Nephron progenitor cell (in vitro differentiated cells): ENCODE data around the gene MAS1.

Experiments used
- DNase-seq: peaks from one replicate; pipeline ENCODE4 v3.0.0; 2021
- H3K27ac Mint-ChIP-seq: 2 replicates; pipeline ENCODE4 v1.8.0; 2021; ENCODE audit warnings: mild to moderate bottlenecking, moderate library complexity, mixed read lengths
- H3K27me3 Mint-ChIP-seq: 2 replicates; pipeline ENCODE4 v1.8.0; 2021; ENCODE audit warnings: mild to moderate bottlenecking, low read depth, mixed read lengths; ENCODE audit not compliant: poor library complexity
- H3K36me3 Mint-ChIP-seq: 2 replicates; pipeline ENCODE4 v1.8.0; 2021; ENCODE audit warnings: low read depth, mixed read lengths
- H3K4me1 Mint-ChIP-seq: 2 replicates; pipeline ENCODE4 v1.8.0; 2021; ENCODE audit warnings: mixed read lengths
- H3K4me3 Mint-ChIP-seq: 2 replicates; pipeline ENCODE4 v1.8.0; 2021; ENCODE audit warnings: mild to moderate bottlenecking, moderate library complexity, mixed read lengths
- H3K9me3 Mint-ChIP-seq: 2 replicates; pipeline ENCODE4 v1.8.0; 2021; ENCODE audit warnings: mild to moderate bottlenecking, moderate library complexity, mixed read lengths
- TF ChIP-seq, protein P1 (sequence below): fragments of 200-600 bp; sonication (generic); IDR thresholded peaks from 2 replicates; pipeline ENCODE4 v1.5.0; 2021; ENCODE audit warnings: antibody characterized with exemption

Gene MAS1

DNA sequence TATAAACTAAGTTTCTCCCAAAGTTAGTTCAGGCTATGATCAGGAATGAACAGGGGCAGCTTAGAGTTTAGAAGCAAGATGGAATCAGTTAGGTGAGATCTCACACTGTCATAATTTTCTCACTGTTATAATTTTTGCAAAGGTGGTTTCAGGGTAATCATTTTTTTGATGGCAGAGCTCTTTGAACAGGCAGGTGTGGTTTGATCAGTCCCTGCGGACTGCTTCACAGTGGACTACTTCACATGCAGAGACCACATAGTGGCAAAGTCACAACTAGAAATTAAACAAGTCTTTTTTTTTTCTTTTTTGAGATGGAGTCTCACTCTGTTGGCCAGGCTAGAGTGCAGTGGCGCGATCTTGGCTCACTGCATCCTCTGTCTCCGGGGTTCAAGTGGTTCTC, 6.8 kb downstream of the MAS1 start:
- Mint-ChIP-seq H3K4me1 (peaks cover 17% of the 10 kb centered on the region), H3K36me3 (no peaks in the 10 kb centered on the region), H3K9me3 (peaks cover 5% of the 10 kb centered on the region), H3K4me3 (no peak overlapping the region), H3K27ac (no peak overlapping the region), H3K27me3 (peaks cover 4% of the 10 kb centered on the region)
- no peak for DNase-seq
- TF ChIP-seq, protein P1, sequence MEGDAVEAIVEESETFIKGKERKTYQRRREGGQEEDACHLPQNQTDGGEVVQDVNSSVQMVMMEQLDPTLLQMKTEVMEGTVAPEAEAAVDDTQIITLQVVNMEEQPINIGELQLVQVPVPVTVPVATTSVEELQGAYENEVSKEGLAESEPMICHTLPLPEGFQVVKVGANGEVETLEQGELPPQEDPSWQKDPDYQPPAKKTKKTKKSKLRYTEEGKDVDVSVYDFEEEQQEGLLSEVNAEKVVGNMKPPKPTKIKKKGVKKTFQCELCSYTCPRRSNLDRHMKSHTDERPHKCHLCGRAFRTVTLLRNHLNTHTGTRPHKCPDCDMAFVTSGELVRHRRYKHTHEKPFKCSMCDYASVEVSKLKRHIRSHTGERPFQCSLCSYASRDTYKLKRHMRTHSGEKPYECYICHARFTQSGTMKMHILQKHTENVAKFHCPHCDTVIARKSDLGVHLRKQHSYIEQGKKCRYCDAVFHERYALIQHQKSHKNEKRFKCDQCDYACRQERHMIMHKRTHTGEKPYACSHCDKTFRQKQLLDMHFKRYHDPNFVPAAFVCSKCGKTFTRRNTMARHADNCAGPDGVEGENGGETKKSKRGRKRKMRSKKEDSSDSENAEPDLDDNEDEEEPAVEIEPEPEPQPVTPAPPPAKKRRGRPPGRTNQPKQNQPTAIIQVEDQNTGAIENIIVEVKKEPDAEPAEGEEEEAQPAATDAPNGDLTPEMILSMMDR = no peak

DNA sequence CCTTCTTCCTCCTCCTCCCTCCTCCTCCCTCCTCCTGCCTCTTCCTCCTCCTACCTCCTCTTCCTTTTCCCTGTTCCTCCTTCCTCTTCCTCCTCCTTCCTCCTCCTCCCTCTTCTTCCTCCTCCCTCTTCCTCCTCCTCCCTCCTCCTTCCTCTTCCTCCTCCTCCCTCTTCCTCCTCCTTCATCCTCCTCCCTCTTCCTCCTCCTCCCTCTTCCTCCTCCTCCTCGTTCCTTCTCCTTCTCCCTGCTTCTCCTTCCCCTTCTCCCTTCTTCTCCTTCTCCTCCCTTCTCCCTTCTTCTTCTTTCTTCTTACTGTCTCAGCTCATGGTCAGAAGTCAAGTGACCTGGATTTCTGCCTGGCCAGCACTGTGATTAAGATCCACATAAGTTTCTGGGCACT, 7.7 kb downstream of the MAS1 start:
- no peak overlapping the region for H3K4me3 Mint-ChIP-seq
- H3K4me1 Mint-ChIP-seq = peaks cover 10% of the 10 kb centered on the region
- no peaks in the 10 kb centered on the region for H3K36me3 Mint-ChIP-seq
- H3K9me3 Mint-ChIP-seq = peaks cover 5% of the 10 kb centered on the region
- DNase-seq = no peak
- TF ChIP-seq, protein P1 = no peak
- no peak overlapping the region for H3K27ac Mint-ChIP-seq
- peaks cover 4% of the 10 kb centered on the region for H3K27me3 Mint-ChIP-seq

DNA sequence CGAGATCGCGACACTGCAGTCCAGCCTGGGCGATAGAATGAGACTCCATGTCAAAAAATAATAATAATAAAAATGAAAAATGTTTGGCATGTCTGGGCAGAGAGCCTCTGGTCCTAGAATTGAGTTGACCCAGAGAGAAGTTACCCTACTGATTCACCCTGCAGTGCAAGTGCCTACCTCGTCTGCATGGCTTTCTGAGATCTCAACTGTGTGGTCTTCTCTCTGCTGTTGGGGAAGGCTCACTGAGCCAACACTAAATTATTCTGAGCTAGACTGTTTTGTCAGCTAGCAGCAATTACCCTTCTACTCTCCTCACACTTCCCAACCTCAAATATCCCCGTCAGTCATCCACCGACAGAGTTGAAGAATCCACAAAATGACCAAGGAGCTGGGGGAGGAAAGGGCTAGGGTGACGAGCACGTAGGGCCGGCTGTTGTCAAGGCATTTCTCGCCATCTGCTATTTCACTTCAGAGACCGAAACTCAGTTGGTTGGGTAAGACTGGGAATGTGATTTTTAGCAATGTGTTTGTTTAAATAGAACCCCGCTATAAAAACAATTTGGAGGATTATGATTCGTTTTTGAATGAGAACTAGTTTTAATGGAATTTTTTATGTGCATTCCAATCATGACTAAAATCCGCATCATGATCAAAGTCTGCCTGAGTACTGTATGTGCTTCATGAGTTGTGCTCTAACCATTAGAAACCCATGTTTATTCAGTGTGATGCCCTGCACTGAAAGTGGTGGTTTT, 9.4 kb downstream of the MAS1 start:
- peaks cover 4% of the 10 kb centered on the region for H3K27me3 Mint-ChIP-seq
- peak overlapping the region; percentile 8 for H3K4me3 Mint-ChIP-seq
- TF ChIP-seq, protein P1 = no peak
- H3K27ac Mint-ChIP-seq = peak overlapping the region; percentile 58
- H3K36me3 Mint-ChIP-seq = no peaks in the 10 kb centered on the region
- peaks cover 10% of the 10 kb centered on the region for H3K4me1 Mint-ChIP-seq
- H3K9me3 Mint-ChIP-seq = peaks cover 5% of the 10 kb centered on the region
- DNase-seq = no peak

DNA sequence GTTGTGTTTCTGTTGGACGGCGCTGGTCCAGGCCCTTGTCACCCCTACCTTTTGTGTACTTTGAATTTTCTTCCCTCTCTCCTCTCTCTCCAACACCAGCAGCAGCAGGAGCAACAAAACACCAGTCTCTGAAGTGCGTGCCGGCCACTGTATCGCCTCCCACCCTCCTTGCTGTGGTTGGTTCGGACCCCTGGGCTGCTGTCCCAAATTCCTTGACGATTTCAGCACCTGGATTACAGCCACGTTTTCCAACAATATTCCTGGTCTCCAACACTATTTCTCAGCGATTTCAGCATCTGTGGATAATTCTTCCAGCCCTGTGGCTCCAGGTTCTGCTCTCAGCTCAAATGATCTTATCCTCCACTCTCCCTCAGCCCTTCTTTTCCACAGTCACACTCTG, 11.8 kb downstream of the MAS1 start:
- Mint-ChIP-seq H3K27me3 (peaks cover 4% of the 10 kb centered on the region), H3K36me3 (no peaks in the 10 kb centered on the region), H3K4me1 (peaks cover 10% of the 10 kb centered on the region), H3K4me3 (no peak overlapping the region), H3K27ac (no peak overlapping the region), H3K9me3 (no peaks in the 10 kb centered on the region)
- no peak for DNase-seq
- TF ChIP-seq, protein P1 = no peak

DNA sequence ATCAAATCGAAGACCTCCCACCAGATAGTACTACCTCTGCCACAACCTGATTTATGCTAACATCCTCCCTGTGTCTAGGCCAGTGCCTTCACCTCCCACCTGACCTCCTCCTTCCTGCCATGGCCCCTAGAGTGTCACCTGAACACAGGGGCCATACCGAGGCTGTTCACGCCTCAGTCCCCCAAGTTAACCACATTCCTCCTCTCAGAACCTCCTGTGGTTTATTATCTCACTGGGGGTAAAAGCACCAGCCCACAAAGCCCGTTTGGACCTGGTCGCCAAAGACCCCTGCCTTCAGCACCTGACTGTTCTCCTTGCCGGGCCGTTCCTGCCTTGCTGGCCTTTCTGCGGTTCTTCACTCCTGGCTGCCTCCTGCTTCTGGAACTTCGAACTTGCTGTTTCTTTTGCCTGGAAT, 13.7 kb downstream of the MAS1 start:
- Mint-ChIP-seq H3K27ac (no peak overlapping the region), H3K4me3 (no peak overlapping the region), H3K27me3 (peaks cover 4% of the 10 kb centered on the region), H3K4me1 (peaks cover 28% of the 10 kb centered on the region), H3K36me3 (no peaks in the 10 kb centered on the region), H3K9me3 (no peaks in the 10 kb centered on the region)
- TF ChIP-seq, protein P1 = no peak
- DNase-seq = no peak

DNA sequence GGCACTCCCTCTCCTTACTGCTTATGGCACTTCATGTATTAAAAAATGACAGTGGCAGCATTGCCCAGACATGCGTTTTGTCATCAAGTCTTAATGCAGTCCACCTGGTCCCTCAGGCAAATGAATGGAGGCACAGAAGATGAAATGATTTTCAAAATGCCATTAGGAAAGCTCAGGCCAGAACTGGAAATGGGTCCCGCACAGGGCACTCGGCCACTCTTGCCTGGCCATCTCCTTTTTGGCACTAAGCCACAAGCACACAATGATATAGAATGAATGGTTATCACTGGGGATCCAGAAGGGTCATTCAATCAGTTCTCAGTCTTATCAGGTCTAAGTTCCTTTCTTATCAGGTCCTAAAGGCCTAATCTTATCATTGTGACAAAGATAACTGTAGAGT, 15.6 kb downstream of the MAS1 start:
- DNase-seq = no peak
- H3K9me3 Mint-ChIP-seq = no peaks in the 10 kb centered on the region
- no peak overlapping the region for H3K4me3 Mint-ChIP-seq
- no peak overlapping the region for H3K27ac Mint-ChIP-seq
- H3K36me3 Mint-ChIP-seq = no peaks in the 10 kb centered on the region
- TF ChIP-seq, protein P1 = no peak
- no peaks in the 10 kb centered on the region for H3K27me3 Mint-ChIP-seq
- peaks cover 23% of the 10 kb centered on the region for H3K4me1 Mint-ChIP-seq
